ENCODE results near the gene TTC17. TPM values are rescaled to one million over a fixed set of nuclear protein-coding genes. Genes with fewer than 3 reads are reported as not detected.

Gene TTC17
- total RNA-seq, 2 donors from 2014 or later = 71.4 to 87.3 TPM

GRCh38 chr11:43403357-43404231, 44.9 kb downstream of the TTC17 start:
- intact Hi-C loops (cut with DNase I) = no loop called here
- no peaks in the 10 kb centered on the region for H3K27me3 ChIP-seq (replicated peaks; ENCODE audit: insufficient read depth)
- no peaks in the 10 kb centered on the region for H3K9me3 ChIP-seq
- H3K36me3 ChIP-seq = peaks cover 0 to 5% of the 10 kb centered on the region in 2 donors
- no peaks in the 10 kb centered on the region for H3K4me1 ChIP-seq (replicated peaks)
- no peak for DNase-seq (ENCODE audit: low spot score)
- H3K4me3 ChIP-seq = no peak overlapping the region
- H3K27ac ChIP-seq = no peak overlapping the region
- WGBS = 91% methylated on average over 8 of the region's 8 CpGs
- TF ChIP-seq POLR2AphosphoS5 (IDR thresholded peaks at IDR 0.05) (no peak), POLR2A (IDR thresholded peaks at IDR 0.05) (no peak), CTCF (IDR thresholded peaks at IDR 0.05) (no peak)

- Histone ChIP-seq H3K4me1 (replicated peaks) (no peaks in the 10 kb centered on the region), H3K27ac (no peak overlapping the region), H3K9me3 (no peaks in the 10 kb centered on the region), H3K27me3 (replicated peaks; ENCODE audit: insufficient read depth) (no peaks in the 10 kb centered on the region), H3K4me3 (no peak overlapping the region), H3K36me3 (peaks cover 0 to 5% of the 10 kb centered on the region in 2 donors)
- intact Hi-C loops (cut with DNase I) = no loop called here
- no peak for DNase-seq (ENCODE audit: low spot score)
- WGBS = 78% methylated on average over 3 of the region's 3 CpGs
- TF ChIP-seq POLR2AphosphoS5 (IDR thresholded peaks at IDR 0.05) (no peak), CTCF (IDR thresholded peaks at IDR 0.05) (no peak), POLR2A (IDR thresholded peaks at IDR 0.05) (no peak)
Observed at GRCh38 chr11:43404406-43404805, 45.7 kb downstream of the TTC17 start.

GRCh38 chr11:43404836-43405479, 46.2 kb downstream of the TTC17 start:
- intact Hi-C loops (cut with DNase I) = no loop called here

GRCh38 chr11:43408277-43408676, 49.6 kb downstream of the TTC17 start:
- no peak for DNase-seq (ENCODE audit: low spot score)
- Histone ChIP-seq H3K36me3 (peaks cover 0 to 5% of the 10 kb centered on the region in 2 donors), H3K4me3 (no peak overlapping the region), H3K9me3 (no peaks in the 10 kb centered on the region), H3K27ac (no peak overlapping the region), H3K4me1 (replicated peaks) (no peaks in the 10 kb centered on the region), H3K27me3 (replicated peaks; ENCODE audit: insufficient read depth) (no peaks in the 10 kb centered on the region)
- 87% methylated on average over 2 of the region's 2 CpGs for WGBS
- intact Hi-C loops (cut with DNase I) = no loop called here
- TF ChIP-seq CTCF (IDR thresholded peaks at IDR 0.05) (no peak), POLR2AphosphoS5 (IDR thresholded peaks at IDR 0.05) (no peak), POLR2A (IDR thresholded peaks at IDR 0.05) (no peak)

More at GRCh38 chr11:43404836-43405479, 46.2 kb downstream of the TTC17 start:
- H3K9me3 ChIP-seq = no peaks in the 10 kb centered on the region
- TF ChIP-seq POLR2A (IDR thresholded peaks at IDR 0.05) (no peak), CTCF (IDR thresholded peaks at IDR 0.05) (no peak), POLR2AphosphoS5 (IDR thresholded peaks at IDR 0.05) (no peak)
- no peak for DNase-seq (ENCODE audit: low spot score)
- H3K27ac ChIP-seq = no peak overlapping the region
- no peaks in the 10 kb centered on the region for H3K4me1 ChIP-seq (replicated peaks)
- 96% methylated on average over 3 of the region's 3 CpGs for whole genome bisulfite sequencing
- H3K36me3 ChIP-seq = peaks cover 0 to 5% of the 10 kb centered on the region in 2 donors
- no peak overlapping the region for H3K4me3 ChIP-seq
- no peaks in the 10 kb centered on the region for H3K27me3 ChIP-seq (replicated peaks; ENCODE audit: insufficient read depth)
